ENCODE data around the gene SOAT2.
"Not testable (repeated sequence)": the region's sequence is repeated elsewhere in the genome, so short reads cannot be mapped to it uniquely, and the experiment has no call there.

SOAT2 gene

GRCh38 chr12:53101931-53102781 is 1.1 kb upstream of the SOAT2 start:
- no peak for DNase-seq (ENCODE audit: low read depth)

- no peak for DNase-seq (ENCODE audit: low read depth)
Observed at GRCh38 chr12:53103860-53104305, 597 bp downstream of the SOAT2 start.

GRCh38 chr12:53105256-53105655 is 2.0 kb downstream of the SOAT2 start:
- DNase-seq (ENCODE audit: low read depth) = no peak

GRCh38 chr12:53105712-53106439 is 2.6 kb downstream of the SOAT2 start:
- no peak for DNase-seq (ENCODE audit: low read depth)

- DNase-seq (ENCODE audit: low read depth) = no peak
Observed at GRCh38 chr12:53107122-53107521, 3.8 kb downstream of the SOAT2 start.

GRCh38 chr12:53112431-53112830 is 9.1 kb downstream of the SOAT2 start:
- DNase-seq (ENCODE audit: low read depth) = not testable (repeated sequence)

GRCh38 chr12:53113136-53113705 is 9.9 kb downstream of the SOAT2 start:
- DNase-seq (ENCODE audit: low read depth) = no peak

- DNase-seq (ENCODE audit: low read depth) = no peak
Observed at GRCh38 chr12:53113951-53114350, 10.7 kb downstream of the SOAT2 start.

GRCh38 chr12:53115112-53115890 is 12.0 kb downstream of the SOAT2 start:
- no peak for DNase-seq (ENCODE audit: low read depth)

GRCh38 chr12:53115891-53116648 is 12.8 kb downstream of the SOAT2 start:
- DNase-seq (ENCODE audit: low read depth) = no peak

- no peak for DNase-seq (ENCODE audit: low read depth)
Observed at GRCh38 chr12:53118751-53119300, 15.5 kb downstream of the SOAT2 start.

- DNase-seq (ENCODE audit: low read depth) = no peak
Observed at GRCh38 chr12:53120685-53121525, 17.6 kb downstream of the SOAT2 start.

- DNase-seq (ENCODE audit: low read depth) = no peak
Observed at GRCh38 chr12:53122961-53123468, 19.7 kb downstream of the SOAT2 start.

GRCh38 chr12:53123578-53124351 is 20.5 kb downstream of the SOAT2 start:
- DNase-seq (ENCODE audit: low read depth) = no peak

- no peak for DNase-seq (ENCODE audit: low read depth)
Observed at GRCh38 chr12:53124352-53124723, 21.1 kb downstream of the SOAT2 start.

GRCh38 chr12:53127169-53127568 is 23.9 kb downstream of the SOAT2 start:
- no peak for DNase-seq (ENCODE audit: low read depth)

- DNase-seq (ENCODE audit: low read depth) = no peak
Observed at GRCh38 chr12:53128780-53129569, 25.7 kb downstream of the SOAT2 start.

GRCh38 chr12:53131844-53132243 is 28.6 kb downstream of the SOAT2 start:
- no peak for DNase-seq (ENCODE audit: low read depth)
